CD4-positive, alpha-beta memory T cell (primary cell): ENCODE measurements around the gene RNU6-9. TPM values are rescaled to one million over a fixed set of nuclear protein-coding genes. Genes with fewer than 3 reads are reported as not detected.
"Not testable (repeated sequence)": the region's sequence is repeated elsewhere in the genome, so short reads cannot be mapped to it uniquely, and the experiment has no call there.

Experiments used
- CTCF ChIA-PET: fragments of 350-600 bp; sonication (Branson Sonifier 250); formaldehyde crosslinking; loops from one replicate; lab custom pipeline; 2021; ENCODE audit warnings: inconsistent platforms; ENCODE audit not compliant: partially characterized antibody; lab: Charles Lee
- POLR2A ChIA-PET: fragments of 350-600 bp; sonication (Branson Sonifier 250); formaldehyde crosslinking; loops from one replicate; lab custom pipeline; 2021; ENCODE audit not compliant: partially characterized antibody; lab: Charles Lee
- DNase-seq, 5 donors: peaks; one replicate each; pipeline versions ENCODE4 v3.0.0 to v3.0.0-alpha.2; 2020 to 2022; ENCODE audit warnings: mixed read lengths in 1 of 5
- H3K27ac ChIP-seq: one replicate; pipeline ENCODE4 v1.7.0; 2013; ENCODE audit warnings: low read depth, low read length
- H3K27me3 ChIP-seq: 2 replicates; pipeline ENCODE4 v1.7.0; 2013; ENCODE audit warnings: mild to moderate bottlenecking, low read length, moderate library complexity; ENCODE audit not compliant: insufficient read depth
- H3K36me3 ChIP-seq: 2 replicates; pipeline ENCODE4 v1.7.0; 2013; ENCODE audit warnings: mild to moderate bottlenecking, low read length, moderate library complexity; ENCODE audit not compliant: insufficient read depth
- H3K4me1 ChIP-seq: 2 replicates; pipeline ENCODE4 v1.7.0; 2013; ENCODE audit warnings: mild to moderate bottlenecking, low read length, moderate library complexity; ENCODE audit not compliant: insufficient read depth
- H3K4me3 ChIP-seq, 2 donors: one replicate each; pipeline ENCODE4 v1.7.0; 2013; ENCODE audit warnings: low read length in 2 of 2, mild to moderate bottlenecking in 1 of 2
- H3K9me3 ChIP-seq, 2 donors: one replicate each; pipeline ENCODE4 v1.7.0; 2013; ENCODE audit warnings: low read length in 2 of 2, control low read depth in 1 of 2; ENCODE audit not compliant: control insufficient read depth in 1 of 2
- H3K27ac Mint-ChIP-seq, 7 donors: one replicate each; pipeline ENCODE4 v1.8.0; 2020 to 2021; ENCODE audit warnings: mixed read lengths in 7 of 7, mild to moderate bottlenecking in 6 of 7, inconsistent platforms in 3 of 7, moderate library complexity in 3 of 7
- H3K27me3 Mint-ChIP-seq, 2 donors: one replicate each; pipeline ENCODE4 v1.8.0; 2020 to 2021; ENCODE audit warnings: mixed read lengths in 2 of 2
- H3K36me3 Mint-ChIP-seq, 2 donors: one replicate each; pipeline ENCODE4 v1.8.0; 2020 to 2021; ENCODE audit warnings: mixed read lengths in 2 of 2, inconsistent platforms in 1 of 2, mild to moderate bottlenecking in 1 of 2
- H3K4me1 Mint-ChIP-seq, 4 donors: one replicate each; pipeline ENCODE4 v1.8.0; 2020 to 2021; ENCODE audit warnings: mixed read lengths in 4 of 4, mild to moderate bottlenecking in 1 of 4
- H3K4me3 Mint-ChIP-seq, 8 donors: one replicate each; pipeline ENCODE4 v1.8.0; 2020 to 2021; ENCODE audit warnings: mixed read lengths in 8 of 8, mild to moderate bottlenecking in 7 of 8, moderate library complexity in 6 of 8, inconsistent platforms in 3 of 8
- H3K9me3 Mint-ChIP-seq, 8 donors: one replicate each; pipeline ENCODE4 v1.8.0; 2020 to 2021; ENCODE audit warnings: mixed read lengths in 8 of 8, mild to moderate bottlenecking in 5 of 8, inconsistent platforms in 3 of 8, moderate library complexity in 1 of 8
- intact Hi-C: fragments of 100-400 bp; cut with micrococcal nuclease; formaldehyde crosslinking; loops from one replicate; pipeline ENCODE4 v1.15.1; 2023
- polyA plus RNA-seq, 2 donors: library from polyadenylated mRNA; unstranded; fragments of 300-500 nt; fragmentation: Illumina TruSeq; gene quantifications; one replicate each; pipeline ENCODE4 v1.2.3, GENCODE V29; 2021
- total RNA-seq, 2 experiments: library from RNA; stranded (reverse); gene quantifications; one replicate each; pipeline ENCODE4 v1.2.3, GENCODE V29; 2021

The RNU6-9 gene
- total and polyA plus RNA-seq, 4 experiments from 2014 or later = not detected

GRCh38 chr19:850221-850978 lies 42.9 kb upstream of the RNU6-9 start:
- Histone ChIP-seq H3K27me3 (no peaks in the 10 kb centered on the region), H3K4me1 (no peaks in the 10 kb centered on the region), H3K4me3 (no peak overlapping the region), H3K36me3 (no peaks in the 10 kb centered on the region), H3K27ac (no peak overlapping the region), H3K9me3 (no peaks in the 10 kb centered on the region)
- ChIA-PET POLR2A (no interaction called here), CTCF (no interaction called here)
- Mint-ChIP-seq H3K9me3 (no peaks in the 10 kb centered on the region), H3K36me3 (no peaks in the 10 kb centered on the region), H3K27me3 (peaks cover 12 to 30% of the 10 kb centered on the region in 2 donors), H3K4me3 (no peak overlapping the region), H3K27ac (no peak overlapping the region), H3K4me1 (no peaks in the 10 kb centered on the region)
- no peak for DNase-seq
- intact Hi-C loops = no loop called here

GRCh38 chr19:850979-851335 lies 42.3 kb upstream of the RNU6-9 start:
- H3K9me3 Mint-ChIP-seq = no peaks in the 10 kb centered on the region
- Histone ChIP-seq H3K27me3 (no peaks in the 10 kb centered on the region), H3K9me3 (no peaks in the 10 kb centered on the region), H3K4me3 (no peak overlapping the region), H3K36me3 (no peaks in the 10 kb centered on the region), H3K4me1 (no peaks in the 10 kb centered on the region), H3K27ac (no peak overlapping the region)
- intact Hi-C loops = no loop called here
- no peaks in the 10 kb centered on the region for H3K36me3 Mint-ChIP-seq
- H3K4me1 Mint-ChIP-seq = no peaks in the 10 kb centered on the region
- no peak overlapping the region for H3K27ac Mint-ChIP-seq
- CTCF ChIA-PET = no interaction called here
- H3K27me3 Mint-ChIP-seq = peaks cover 7 to 26% of the 10 kb centered on the region in 2 donors
- DNase-seq = no peak
- POLR2A ChIA-PET = no interaction called here
- H3K4me3 Mint-ChIP-seq = no peak overlapping the region

GRCh38 chr19:852136-853013 lies 40.9 kb upstream of the RNU6-9 start, which contains the start of gene ELANE:
TSS of gene ELANE (plus strand) at chr19:852303. CDS start at chr19:852329, 26 bp downstream.
- Mint-ChIP-seq H3K27ac (no peak within 1 kb of the TSS), H3K4me3 (no peak within 1 kb of the TSS), H3K9me3 (no peaks in the 10 kb centered on the region), H3K27me3 (peaks cover 5 to 19% of the 10 kb centered on the region in 2 donors), H3K4me1 (peaks cover 0 to 5% (median under 1%) of the 10 kb centered on the region in 4 donors), H3K36me3 (no peaks in the 10 kb centered on the region)
- H3K4me3 ChIP-seq = no peak within 1 kb of the TSS
- H3K27ac ChIP-seq = no peak within 1 kb of the TSS
- no peaks in the 10 kb centered on the region for H3K36me3 ChIP-seq
- POLR2A ChIA-PET = no interaction called here
- H3K27me3 ChIP-seq = no peaks in the 10 kb centered on the region
- CTCF ChIA-PET = no interaction called here
- H3K4me1 ChIP-seq = no peaks in the 10 kb centered on the region
- no peak for DNase-seq
- intact Hi-C loops = no loop called here
- no peaks in the 10 kb centered on the region for H3K9me3 ChIP-seq

- H3K36me3 ChIP-seq = no peaks in the 10 kb centered on the region
- ChIA-PET CTCF (no interaction called here), POLR2A (no interaction called here)
- no peak overlapping the region for H3K4me3 Mint-ChIP-seq
- no peaks in the 10 kb centered on the region for H3K9me3 Mint-ChIP-seq
- no peak overlapping the region for H3K27ac ChIP-seq
- H3K27me3 ChIP-seq = no peaks in the 10 kb centered on the region
- DNase-seq = no peak
- no peaks in the 10 kb centered on the region for H3K36me3 Mint-ChIP-seq
- peaks cover 4 to 18% of the 10 kb centered on the region in 2 donors for H3K27me3 Mint-ChIP-seq
- H3K4me1 Mint-ChIP-seq = peaks cover 0 to 5% (median under 1%) of the 10 kb centered on the region in 4 donors
- no peaks in the 10 kb centered on the region for H3K4me1 ChIP-seq
- no peak overlapping the region for H3K4me3 ChIP-seq
- no peaks in the 10 kb centered on the region for H3K9me3 ChIP-seq
- no peak overlapping the region for H3K27ac Mint-ChIP-seq
- intact Hi-C loops = no loop called here
Observed at GRCh38 chr19:853014-853585, 40.2 kb upstream of the RNU6-9 start.

GRCh38 chr19:853614-854220 lies 39.6 kb upstream of the RNU6-9 start:
- intact Hi-C loops, H3K27ac Mint-ChIP-seq, H3K36me3 ChIP-seq, H3K36me3 Mint-ChIP-seq, H3K9me3 ChIP-seq, DNase-seq, H3K4me3 Mint-ChIP-seq, H3K4me1 ChIP-seq, H3K4me3 ChIP-seq, H3K27me3 ChIP-seq, H3K9me3 Mint-ChIP-seq, H3K4me1 Mint-ChIP-seq, H3K27ac ChIP-seq: not testable (repeated sequence)
- peaks cover 4 to 12% of the 10 kb centered on the region in 2 donors for H3K27me3 Mint-ChIP-seq
- CTCF ChIA-PET = interaction anchor here (1.0 to 1.2 kb wide), 2 partner anchors 10 to 130 kb away, joined by 6 to 7 read pairs; partner anchors contain the start of gene WDR18
- POLR2A ChIA-PET = interaction anchor here (1.1 kb wide), 1 partner anchor 40 kb away, joined by 3 read pairs; the partner anchor contains the start of gene RNU6-9

GRCh38 chr19:854549-854948 lies 38.7 kb upstream of the RNU6-9 start:
- peaks cover 0 to 5% (median under 1%) of the 10 kb centered on the region in 4 donors for H3K4me1 Mint-ChIP-seq
- intact Hi-C loops = no loop called here
- no peak overlapping the region for H3K4me3 ChIP-seq
- no peaks in the 10 kb centered on the region for H3K9me3 ChIP-seq
- H3K9me3 Mint-ChIP-seq = no peaks in the 10 kb centered on the region
- H3K27ac Mint-ChIP-seq = no peak overlapping the region
- ChIA-PET POLR2A (interaction anchor here (1.1 kb wide), 1 partner anchor 39 kb away, joined by 3 read pairs; the partner anchor contains the start of gene RNU6-9), CTCF (interaction anchor here (1.0 to 1.2 kb wide), 2 partner anchors 9 to 129 kb away, joined by 6 to 7 read pairs; partner anchors contain the start of gene WDR18)
- H3K36me3 ChIP-seq = no peaks in the 10 kb centered on the region
- no peaks in the 10 kb centered on the region for H3K36me3 Mint-ChIP-seq
- H3K27me3 ChIP-seq = peaks cover 3% of the 10 kb centered on the region
- no peak overlapping the region for H3K27ac ChIP-seq
- DNase-seq = no peak
- H3K27me3 Mint-ChIP-seq = peaks cover 2 to 9% of the 10 kb centered on the region in 2 donors
- H3K4me1 ChIP-seq = no peaks in the 10 kb centered on the region
- H3K4me3 Mint-ChIP-seq = no peak overlapping the region
